ENCODE measurements around the gene KDELR1.

- no peak for TF ChIP-seq POLR2A (IDR thresholded peaks at IDR 0.05; ENCODE audit: low read length)
- TF ChIP-seq GATA1 (IDR thresholded peaks at IDR 0.05; ENCODE audit: low read depth, low read length), result no peak
Observed at GRCh38 chr19:48363500-48363809, 27.9 kb downstream of the KDELR1 start.

Measured in erythroblast (primary cell).